ENCODE data around the gene HAUS5.
"Not testable (repeated sequence)": the region's sequence is repeated elsewhere in the genome, so short reads cannot be mapped to it uniquely, and the experiment has no call there.

- not testable (repeated sequence) for TF ChIP-seq CTCF, POLR2A, EP300 (IDR thresholded peaks at IDR 0.05)
These were observed 42.3 kb downstream of the HAUS5 start for GRCh38 chr19:35654828-35655227.
